Panc1 (cell line): Measurements from ENCODE around the gene PAQR4.

Experiments
- POLR2AphosphoS5 ChIP-seq: IDR thresholded peaks from 2 replicates; pipeline ENCODE4 v1.6.1; 2012; ENCODE audit warnings: mild to moderate bottlenecking, low read depth, low read length, moderate library complexity
- REST ChIP-seq, 2 experiments: IDR thresholded peaks; 2 replicates each; pipeline ENCODE4 v1.6.1; 2011 to 2012; ENCODE audit warnings: low read depth in 2 of 2, control low read depth in 1 of 2, low read length in 1 of 2, mild to moderate bottlenecking in 1 of 2, moderate library complexity in 1 of 2; ENCODE audit not compliant: insufficient read depth in 1 of 2
- TF ChIP-seq, protein P1 (sequence below): fragments of 450-650 bp; IDR thresholded peaks from 2 replicates; pipeline ENCODE4 v1.5.1; 2017; ENCODE audit warnings: mild to moderate bottlenecking

GRCh38 chr16:3004319-3004718 lies 35.2 kb downstream of the PAQR4 start:
- TF ChIP-seq, protein P1, sequence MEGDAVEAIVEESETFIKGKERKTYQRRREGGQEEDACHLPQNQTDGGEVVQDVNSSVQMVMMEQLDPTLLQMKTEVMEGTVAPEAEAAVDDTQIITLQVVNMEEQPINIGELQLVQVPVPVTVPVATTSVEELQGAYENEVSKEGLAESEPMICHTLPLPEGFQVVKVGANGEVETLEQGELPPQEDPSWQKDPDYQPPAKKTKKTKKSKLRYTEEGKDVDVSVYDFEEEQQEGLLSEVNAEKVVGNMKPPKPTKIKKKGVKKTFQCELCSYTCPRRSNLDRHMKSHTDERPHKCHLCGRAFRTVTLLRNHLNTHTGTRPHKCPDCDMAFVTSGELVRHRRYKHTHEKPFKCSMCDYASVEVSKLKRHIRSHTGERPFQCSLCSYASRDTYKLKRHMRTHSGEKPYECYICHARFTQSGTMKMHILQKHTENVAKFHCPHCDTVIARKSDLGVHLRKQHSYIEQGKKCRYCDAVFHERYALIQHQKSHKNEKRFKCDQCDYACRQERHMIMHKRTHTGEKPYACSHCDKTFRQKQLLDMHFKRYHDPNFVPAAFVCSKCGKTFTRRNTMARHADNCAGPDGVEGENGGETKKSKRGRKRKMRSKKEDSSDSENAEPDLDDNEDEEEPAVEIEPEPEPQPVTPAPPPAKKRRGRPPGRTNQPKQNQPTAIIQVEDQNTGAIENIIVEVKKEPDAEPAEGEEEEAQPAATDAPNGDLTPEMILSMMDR = no peak
- TF ChIP-seq REST (IDR thresholded peaks at IDR 0.05; ENCODE audit: insufficient read depth in 1 of 2, low read depth in 2 of 2, low read length in 1 of 2) (no peak), POLR2AphosphoS5 (no peak)
